Measurements from ENCODE around the gene FRMD5.

DNA sequence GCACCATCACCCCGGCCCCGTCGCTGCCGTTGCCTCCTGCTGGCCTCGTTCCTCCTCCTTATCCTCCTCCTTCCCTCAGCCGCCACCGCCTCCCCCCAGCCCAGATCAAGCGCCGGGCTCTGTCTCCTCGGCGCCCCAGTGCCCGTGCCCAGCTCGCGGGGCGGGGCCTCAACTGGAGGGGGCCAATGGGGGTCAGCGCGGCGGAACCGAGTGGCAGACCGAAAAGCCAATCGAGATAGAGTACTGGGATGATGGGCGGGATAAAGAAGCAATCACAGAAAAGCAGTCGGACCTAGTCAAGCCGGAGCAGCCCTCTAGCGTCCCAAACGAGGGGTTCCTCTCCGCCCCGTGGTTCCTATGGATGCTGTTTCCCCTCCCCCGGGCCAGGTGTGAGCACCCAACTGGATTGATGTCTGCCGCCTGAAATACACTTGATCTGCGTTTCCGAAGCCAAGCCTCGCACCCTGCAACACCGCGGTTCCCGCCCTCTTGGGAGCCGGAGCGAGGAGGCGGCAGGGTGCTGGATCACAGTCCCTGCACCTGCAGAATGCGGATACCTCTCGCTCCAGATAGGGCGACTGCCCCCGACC, at the start of gene FRMD5:
- TF ChIP-seq, protein P1, sequence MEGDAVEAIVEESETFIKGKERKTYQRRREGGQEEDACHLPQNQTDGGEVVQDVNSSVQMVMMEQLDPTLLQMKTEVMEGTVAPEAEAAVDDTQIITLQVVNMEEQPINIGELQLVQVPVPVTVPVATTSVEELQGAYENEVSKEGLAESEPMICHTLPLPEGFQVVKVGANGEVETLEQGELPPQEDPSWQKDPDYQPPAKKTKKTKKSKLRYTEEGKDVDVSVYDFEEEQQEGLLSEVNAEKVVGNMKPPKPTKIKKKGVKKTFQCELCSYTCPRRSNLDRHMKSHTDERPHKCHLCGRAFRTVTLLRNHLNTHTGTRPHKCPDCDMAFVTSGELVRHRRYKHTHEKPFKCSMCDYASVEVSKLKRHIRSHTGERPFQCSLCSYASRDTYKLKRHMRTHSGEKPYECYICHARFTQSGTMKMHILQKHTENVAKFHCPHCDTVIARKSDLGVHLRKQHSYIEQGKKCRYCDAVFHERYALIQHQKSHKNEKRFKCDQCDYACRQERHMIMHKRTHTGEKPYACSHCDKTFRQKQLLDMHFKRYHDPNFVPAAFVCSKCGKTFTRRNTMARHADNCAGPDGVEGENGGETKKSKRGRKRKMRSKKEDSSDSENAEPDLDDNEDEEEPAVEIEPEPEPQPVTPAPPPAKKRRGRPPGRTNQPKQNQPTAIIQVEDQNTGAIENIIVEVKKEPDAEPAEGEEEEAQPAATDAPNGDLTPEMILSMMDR (conservative IDR thresholded peaks at IDR 0.05 in 1 of 2, IDR thresholded peaks at IDR 0.05 in 1 of 2; ENCODE audit: low read depth in 1 of 2, low read length in 2 of 2), result peak; percentile 62 to 66
- no peak for TF ChIP-seq EZH2 (IDR thresholded peaks at IDR 0.05; ENCODE audit: low read length, missing control alignments)

Measured in fibroblast of lung (primary cell).